Stimulated activated CD4-positive, alpha-beta T cell treated with anti-CD3 and anti-CD28 coated beads, Interleukin-2, amount 100 ng/mL, for 4 hours (primary cell): Measurements from ENCODE around the gene VPS8.
"Not testable (repeated sequence)": the region's sequence is repeated elsewhere in the genome, so short reads cannot be mapped to it uniquely, and the experiment has no call there.

Experiments
- DNase-seq: peaks from one replicate; pipeline ENCODE4 v3.0.0-alpha.2; 2020; ENCODE audit warnings: low read depth

The VPS8 gene

DNA sequence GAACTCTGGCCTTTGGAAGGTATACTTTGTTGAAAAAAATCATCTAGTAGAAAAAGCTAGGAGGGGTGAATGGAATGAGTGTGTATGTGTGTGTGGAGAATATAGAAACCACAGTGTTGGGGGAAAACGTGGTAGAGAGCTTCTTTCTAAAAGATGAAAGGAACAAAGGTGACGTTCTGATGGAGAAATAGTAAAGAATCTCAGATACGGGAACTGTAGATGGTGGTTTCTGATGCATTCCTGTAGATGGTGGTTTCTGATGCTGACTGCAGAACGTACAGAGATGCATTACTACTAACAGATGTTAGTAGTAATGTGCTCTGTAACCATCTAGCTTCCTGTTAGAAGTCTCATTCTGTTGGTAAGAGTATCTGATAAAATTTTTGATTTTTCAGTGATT lies 60.2 kb downstream of the VPS8 start:
- no peak for DNase-seq

DNA sequence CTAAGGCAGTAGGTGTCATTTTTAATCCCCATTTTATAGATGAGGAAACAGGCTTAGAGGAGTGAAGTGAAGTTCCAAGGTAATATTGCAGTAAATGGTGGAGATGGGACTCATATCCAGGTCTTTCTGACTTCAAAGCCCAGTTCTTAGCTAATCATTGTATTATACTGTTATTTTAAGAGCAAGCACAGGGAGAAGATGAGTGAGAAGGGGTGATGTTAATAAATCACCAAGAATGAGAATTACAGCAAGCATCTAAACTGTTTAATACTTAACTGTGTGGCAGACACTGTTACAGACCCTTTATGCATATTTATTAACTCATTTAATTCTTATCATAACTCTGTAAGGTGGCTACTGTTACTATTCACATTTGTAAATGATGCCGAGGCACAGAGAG lies 61.2 kb downstream of the VPS8 start:
- DNase-seq, result no peak

DNA sequence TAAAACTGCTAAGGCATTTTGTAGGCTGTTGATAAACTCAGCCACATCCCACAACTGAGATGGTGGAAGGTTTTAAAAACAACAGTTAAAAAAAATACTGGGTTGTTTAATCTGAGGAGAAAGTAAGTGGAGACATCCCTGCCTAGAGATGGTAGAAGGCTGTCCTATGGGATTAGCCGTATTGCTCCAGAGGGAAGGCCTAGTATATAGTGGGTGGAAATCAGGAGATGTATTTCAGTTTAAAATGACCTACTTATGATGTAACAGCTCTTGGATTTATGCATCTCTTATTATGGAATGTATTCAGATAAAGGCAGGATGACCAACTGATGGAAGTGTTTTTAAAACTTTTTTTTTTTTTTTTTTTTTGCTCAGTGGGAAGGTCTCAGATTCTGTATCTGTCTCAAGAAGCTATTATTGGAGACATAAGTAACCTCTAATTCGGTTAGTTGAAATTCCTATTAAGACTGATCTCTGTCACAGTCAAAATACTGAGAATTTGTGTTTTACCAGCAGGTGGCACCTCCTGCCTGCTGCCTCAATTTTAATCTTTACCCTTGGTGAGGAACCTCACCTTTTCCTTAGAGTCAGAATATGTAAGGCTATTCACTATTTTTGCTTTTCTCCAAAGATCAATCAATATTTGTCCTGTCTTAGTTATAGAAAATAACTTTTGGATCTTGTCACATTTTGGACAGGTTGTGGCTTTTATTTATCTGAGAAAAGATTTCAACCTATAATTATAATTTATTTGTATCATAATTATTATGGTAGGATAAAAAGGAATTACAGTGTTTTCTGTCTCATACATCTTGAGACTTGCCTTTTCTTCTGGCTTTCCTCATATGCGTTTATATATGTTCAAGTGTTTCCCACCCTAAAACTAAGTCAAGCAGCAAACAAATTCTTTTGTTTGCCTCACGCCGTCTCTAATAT lies 63.0 kb downstream of the VPS8 start:
- no peak for DNase-seq

DNA sequence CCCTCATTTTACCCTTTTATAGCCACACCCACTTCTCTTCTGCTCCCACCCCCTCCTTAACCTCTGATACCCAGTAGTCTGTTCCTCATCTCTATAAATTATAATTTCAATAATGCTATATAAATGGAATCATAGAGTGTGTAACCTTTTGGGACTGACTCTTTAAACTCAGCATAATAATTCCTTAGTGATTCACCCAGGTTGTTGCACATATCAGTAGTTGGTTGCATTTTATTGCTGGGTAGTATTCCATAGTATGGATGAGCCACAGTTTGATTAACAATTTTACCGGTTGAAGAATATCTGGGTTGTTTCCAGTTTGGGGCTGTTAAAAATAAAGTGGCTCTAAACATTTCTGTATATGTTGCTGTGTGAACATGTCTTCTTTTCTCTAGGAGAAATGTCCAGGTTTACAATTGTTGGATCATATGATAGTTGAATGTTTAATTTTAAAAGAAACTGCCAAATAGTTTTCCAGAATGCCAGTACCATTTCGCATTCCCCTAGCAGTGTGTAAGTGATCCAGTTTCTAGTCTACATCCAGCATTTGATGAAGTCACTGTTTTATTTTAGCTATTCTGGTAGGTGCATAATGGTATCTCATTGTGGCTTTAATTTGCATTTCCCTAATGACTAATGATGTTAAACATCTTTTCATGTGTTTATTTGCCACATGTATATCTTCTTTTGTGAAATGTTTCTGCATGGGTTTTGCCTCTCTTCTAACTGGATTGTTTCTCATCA lies 68.5 kb downstream of the VPS8 start:
- no peak for DNase-seq

DNA sequence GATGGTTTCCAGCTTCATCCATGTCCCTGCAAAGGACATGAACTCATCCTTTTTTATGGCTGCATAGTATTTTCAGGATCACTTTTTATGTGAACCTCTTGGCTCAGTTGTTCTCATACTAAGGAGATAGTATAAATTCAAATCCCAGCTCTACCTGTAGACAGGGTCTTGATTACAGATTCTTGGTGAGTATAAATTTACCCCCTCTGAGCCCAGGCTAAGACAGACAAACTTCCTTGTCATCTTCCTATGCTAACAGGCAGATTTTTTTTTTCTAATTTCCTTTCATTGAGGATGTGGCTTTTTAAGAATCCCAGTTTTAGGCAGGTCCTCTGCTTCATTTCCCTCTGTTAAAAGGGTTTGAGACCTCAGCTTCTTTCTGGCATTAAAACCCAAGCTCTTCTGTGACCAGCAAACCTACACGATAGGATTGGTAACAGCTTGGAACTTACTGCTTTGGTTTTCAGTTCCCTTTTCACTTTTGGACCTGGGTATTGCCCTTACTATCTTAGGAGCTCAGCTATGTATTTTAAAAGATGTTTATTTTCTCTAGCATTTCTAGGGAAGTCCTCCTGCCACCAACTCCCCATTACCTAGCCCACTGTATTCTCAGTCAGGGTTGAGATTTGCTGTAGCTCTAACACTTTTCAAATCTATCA lies 72.5 kb downstream of the VPS8 start:
- DNase-seq, result no peak

DNA sequence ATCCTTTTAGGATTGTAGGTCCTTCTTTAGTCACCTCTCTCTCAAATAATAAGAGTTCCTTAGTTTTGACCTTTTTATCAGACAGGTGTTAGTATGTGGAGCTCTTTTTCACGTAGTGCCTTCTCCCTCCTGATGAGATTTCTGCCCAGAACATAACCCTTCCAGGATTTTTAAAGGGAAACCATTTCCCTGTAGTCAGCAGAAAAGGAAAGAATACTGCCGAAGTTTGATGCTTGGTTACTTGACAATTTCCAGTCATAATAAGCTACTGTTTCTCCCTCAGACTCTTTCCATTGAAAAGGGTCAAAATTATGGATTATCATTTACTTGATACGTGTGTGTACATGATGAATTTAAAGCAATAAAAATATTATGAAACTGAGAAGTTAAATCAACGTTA lies 73.1 kb downstream of the VPS8 start:
- DNase-seq, result no peak

DNA sequence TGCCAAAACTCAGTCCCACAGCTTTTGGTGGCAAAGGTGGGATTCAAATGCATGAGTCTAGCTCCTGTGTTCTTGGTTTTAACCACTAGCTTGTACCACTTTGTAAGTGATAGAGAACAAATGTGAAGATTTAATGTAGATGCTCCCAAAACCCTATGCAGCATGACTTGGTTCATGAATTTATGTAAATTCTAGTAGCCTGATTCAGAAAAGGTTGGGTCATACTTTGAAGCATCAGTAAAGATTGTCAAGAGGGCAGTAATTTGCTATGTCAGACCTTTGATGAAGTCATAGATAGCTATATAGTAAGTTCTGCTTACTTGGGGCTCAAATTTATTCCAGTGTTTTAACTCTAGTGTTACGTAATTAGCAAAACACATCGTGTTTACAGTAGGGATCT lies 75.6 kb downstream of the VPS8 start:
- DNase-seq, result no peak

DNA sequence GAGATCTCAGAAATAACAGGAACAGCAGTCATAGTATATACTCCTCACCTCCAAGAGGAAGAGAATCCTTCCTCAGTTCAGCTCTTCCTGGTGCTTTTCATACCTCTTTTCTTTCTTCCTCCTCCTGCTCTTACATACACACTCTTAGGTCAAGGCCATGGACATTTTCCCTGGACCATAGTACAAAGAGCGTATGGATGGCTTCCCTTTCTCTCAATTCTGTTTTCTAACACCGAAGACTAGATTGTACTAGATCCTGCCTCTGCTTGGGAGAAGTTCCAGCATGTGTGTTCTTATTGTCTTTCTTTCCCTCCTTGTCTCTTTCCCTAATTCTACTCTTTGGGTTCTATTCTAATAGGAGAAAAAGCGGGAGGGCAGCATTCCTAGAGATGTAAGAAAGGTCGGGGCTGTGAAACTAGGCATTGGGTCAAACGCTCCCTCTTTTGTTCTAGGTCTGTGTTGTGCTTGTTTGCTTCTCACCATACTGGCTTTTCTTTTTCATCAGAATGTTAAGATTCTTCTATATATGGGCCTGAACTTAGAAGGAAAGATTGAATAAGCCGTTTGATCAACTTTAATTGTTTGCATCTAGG lies 77.4 kb downstream of the VPS8 start:
- DNase-seq, result no peak

DNA sequence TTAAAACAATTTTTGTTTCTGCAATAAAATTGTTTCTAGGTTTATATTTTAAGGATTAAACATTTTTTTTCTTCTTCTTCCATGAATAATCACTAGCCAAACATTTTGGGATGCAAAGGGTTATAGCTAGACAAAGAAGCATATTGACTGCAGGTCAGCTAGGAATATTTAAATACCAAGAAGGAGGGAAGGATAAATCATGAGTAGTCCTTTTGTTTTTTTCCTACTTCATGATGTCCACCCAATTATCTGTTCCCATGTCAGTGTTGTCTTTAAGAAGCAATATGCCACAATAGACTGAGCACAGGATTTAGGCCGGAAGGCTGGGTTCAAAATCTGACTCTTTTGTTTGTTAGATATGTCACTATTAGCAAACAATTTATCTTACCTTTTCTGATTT lies 82.1 kb downstream of the VPS8 start:
- no peak for DNase-seq

DNA sequence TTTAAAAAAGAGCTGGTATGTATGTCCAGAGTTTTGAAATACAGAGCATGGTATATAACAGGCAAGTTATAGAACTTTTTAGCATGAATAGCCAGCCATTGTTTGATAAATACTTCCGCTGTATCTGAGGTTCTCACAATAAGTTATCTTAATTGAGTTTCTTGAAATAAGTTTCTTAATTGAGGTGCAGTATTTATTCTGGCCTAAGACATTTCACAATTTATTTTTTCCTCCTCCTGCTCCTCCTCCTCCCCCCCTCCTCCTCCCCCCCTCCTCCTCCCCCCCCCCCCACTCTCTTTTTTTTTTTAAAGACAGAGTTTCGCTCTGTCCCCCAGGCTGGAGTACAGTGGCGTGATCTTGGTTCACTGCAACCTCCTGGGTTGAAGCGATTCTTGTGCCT lies 83.4 kb downstream of the VPS8 start:
- no peak for DNase-seq

DNA sequence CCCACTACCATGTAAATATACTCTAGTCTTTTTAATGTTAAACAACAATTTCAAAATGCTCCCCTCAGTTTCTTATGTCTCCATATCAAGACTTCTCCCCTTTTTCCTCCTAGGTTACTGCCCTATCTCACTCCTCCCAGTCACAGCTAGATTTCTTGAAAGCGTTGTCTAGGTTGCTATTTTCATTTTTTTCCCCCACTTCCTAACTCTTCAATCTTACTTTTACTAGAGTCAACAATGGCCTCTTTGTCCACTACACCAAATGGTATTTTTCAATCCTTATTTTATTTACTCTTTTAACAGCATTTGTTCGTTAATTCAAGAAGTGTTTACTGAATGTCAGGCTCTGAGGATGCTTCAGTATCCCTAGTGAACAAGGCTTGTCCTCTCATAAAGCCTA lies 84.4 kb downstream of the VPS8 start:
- DNase-seq, result no peak

DNA sequence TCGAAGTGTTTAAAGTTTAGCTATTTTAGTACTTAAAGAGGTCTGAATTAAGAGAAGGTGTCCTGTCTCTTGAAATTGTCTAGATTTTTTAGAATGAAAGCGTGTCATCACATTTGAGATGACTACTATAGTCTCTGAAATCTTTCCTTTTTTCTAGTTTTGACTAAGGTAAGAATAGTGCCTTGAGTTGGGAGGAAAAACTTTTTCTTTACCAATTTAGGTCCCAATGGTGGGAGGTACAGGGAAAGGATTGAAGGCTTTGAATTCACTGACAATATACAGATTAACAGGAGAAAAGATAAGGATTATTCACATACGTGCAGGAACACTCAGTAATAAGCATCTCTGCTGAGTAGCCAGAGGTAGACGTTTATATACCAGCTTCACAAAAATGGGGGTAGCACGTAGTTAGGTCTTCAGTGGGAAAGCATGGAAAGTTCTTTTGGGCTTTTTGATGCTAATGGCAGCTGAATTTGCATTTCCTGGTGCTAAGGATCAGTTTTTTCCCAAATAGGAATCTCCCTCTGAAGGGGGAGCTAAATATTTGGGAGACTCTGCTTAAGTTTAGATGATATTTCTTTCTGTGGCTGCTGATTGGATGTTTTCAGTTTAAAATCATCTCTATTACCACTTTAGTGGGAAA lies 88.1 kb downstream of the VPS8 start:
- no peak for DNase-seq

DNA sequence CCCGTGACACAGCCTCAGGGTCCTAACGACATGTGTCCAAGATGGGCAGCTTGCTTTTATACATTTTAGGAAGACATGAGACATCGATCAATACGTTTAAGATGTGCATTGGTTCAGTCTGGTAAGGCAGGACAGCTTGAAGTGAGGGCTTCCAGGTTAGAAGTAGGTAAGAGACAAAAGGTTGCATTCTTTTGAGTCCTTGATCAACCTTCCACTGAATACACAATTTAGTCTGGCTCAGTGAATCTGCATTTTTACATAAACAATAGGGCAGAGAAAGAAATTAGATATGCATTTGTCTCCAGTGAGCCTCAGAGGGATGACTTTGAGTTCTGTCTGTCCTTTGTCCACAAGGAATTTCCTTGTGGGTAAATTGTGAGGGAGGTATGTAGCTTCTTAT lies 95.1 kb downstream of the VPS8 start:
- DNase-seq, result not testable (repeated sequence)

DNA sequence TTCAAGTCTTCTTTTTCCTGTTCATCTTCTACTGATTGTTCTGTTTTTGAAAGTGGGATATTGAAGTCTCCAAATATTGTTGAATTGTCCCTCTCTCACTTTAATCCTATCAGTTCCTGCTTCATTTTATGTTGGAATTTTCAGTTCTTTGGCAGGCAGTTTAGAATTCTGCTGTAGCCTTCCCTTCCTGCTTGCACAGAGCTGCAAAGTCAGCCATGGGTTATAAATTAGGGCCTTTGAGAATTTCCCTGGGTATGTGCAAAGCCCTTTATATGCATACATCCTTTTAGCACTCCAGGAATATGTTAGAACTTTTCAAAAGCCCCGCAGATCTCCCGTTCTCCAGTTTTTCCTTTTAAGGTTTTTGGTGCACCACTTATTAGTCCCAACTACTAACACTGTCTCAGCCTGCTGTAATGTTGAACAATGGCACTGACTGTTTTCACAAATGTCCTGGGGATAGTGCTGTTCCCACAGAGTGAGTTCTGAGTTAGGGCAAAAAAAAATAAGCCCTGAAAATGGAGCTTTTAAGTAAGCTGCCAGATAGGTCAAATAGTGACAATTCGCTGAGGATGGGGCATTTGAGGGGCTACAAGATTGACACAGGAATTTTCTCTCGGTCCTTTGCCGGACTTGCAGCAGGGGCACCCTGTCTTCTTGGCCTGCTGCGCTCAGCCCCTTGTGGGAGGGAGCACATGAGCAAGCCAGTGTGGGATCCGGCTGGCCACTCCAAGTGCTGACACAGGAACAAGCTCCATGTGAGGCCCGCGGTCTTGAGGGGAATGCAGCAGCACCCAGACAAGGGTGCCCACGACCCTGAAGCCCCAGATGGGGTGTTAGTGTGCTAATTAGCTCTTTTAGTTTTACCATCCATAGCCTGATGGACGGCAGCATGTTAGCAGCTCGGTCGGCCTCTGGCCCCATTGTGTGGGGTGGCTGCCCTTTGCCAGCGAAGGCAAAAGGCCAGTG lies 96.0 kb downstream of the VPS8 start:
- DNase-seq, result no peak

DNA sequence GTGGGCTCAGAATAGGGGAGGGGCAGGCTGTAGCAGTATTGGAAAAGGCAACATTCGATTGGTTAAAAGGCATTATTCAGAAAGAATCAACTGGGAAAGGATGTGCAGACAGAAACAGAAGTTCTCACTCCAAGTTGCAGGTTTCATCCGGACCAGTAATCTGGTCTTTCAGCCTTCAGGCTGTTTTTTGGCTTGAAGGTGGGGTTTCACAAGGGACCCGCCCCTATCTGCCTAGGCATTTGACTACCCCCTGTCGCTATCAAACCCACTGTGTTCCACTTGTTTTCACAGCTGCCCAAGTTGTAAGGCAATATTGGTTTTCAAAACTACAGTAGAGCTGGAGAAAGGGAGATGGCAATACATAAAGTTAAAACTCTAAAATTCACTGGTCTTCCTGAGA lies 96.9 kb downstream of the VPS8 start:
- no peak for DNase-seq

DNA sequence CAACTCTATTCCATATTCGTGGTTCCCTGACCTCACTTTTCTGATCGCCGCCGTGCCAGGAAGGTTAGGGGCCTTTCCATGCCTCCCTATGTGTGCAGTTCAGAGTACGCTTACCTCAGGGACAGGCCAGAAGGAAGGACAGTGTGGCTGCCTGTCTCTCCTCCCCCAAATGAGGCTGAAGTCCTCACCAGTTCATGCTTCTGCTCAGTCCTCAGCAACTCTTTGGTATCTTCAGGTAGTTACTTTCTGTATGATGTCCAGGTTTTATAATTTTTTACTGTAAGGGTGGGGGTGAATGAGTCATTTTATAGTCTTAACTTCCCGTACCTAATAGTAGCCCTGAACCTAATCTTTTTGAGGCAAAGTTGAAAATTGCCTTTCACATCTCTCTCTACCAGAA lies 98.7 kb downstream of the VPS8 start:
- no peak for DNase-seq

DNA sequence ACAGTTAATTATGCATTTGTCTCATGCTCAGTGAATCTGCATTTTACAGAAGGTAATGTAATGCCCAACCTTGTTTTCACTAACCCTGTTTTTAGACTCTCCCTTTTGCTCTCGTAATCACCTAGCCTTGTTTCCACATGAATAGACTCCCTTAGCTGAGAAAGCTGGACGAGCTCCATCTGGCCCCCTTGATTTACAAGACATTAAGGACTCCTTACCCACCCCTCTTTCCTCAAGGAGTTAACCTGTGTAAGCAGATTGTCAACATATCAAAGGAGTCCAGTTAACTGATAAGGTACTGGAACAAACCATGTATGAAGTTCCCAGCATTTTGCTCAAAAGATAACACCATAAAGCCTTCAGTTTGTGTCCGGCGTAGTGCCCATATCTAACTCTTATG lies 99.6 kb downstream of the VPS8 start:
- DNase-seq, result no peak

DNA sequence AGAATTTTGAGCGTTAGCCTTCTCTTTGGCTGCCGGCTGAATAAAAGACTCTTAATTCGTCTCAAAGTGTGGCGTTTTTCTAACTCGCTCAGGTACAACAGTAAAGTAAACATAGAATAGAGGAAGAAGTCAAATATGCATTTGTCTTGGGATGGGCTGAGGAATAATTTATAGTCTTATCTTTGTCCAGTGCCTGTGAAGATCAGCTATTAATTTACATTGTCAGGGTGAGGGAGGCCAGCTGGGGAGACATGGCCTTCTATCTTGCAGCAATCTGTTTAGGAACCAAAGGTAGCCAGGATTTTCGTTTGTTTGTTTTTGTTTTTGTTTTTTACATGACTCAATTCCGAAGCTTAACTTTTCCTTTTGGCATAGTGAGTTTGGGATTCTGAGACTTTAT lies 100.2 kb downstream of the VPS8 start:
- no peak for DNase-seq

DNA sequence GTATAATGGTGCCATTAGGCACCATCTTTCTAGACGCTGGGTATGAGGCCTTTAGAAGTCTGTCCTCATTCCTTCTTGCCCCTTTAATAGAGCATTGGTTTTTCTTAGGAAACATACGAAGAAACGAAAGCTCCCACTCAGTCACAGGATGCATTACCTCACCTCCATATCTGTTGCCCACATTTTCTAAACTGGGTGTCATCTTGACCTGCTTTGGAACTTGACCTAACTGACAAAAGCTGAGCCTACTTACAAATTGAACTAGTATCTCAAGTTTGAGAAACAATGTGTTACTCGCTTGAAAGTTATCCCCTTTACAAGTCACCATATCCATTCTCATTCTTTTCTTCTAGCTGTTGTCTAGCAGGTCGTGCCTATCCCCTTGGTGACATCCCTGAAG lies 102.7 kb downstream of the VPS8 start:
- no peak for DNase-seq

DNA sequence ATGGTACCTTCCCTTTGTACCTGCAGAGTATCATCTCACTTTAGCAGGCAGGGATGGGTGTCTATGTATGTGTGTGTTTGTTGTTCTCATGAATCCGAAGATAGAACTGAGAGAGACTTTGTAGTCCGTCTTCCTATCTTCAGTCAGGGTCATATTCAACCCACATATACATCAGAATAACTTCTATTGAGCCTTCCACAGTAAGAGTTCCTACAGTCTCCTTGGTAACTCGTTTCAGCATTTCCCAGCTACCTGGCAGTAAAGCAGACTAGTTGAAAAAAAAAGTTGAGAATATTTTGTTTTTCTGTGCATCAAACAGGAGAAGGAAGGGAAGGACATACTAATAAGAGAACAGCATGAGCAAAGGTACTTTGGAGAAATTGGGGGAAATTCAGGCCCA lies 106.8 kb downstream of the VPS8 start:
- DNase-seq, result no peak

DNA sequence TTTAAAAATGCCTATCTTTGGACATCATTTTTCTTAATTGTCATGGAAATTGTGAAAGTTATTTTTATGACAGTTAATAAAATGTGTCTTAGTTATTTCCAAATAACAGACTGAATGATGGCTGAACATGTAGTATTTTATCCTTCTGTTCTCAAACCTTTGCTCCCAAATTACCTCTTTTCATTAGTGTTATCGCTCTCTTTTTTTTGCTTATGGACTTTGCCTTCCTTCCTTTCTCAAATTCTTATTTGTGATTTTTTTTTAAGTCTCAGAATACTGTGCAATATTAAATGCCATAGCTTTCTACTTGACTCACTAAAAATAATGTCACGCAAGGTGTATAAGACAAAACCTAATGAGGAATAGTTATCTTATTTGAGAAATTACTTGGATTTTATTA lies 107.7 kb downstream of the VPS8 start:
- no peak for DNase-seq
